Mesenchymal stem cell (in vitro differentiated cells and primary cell): ENCODE results near the gene LRSAM1.

Experiments
- DNase-seq: peaks from one replicate; pipeline ENCODE4 v3.0.0-alpha.2; 2013
- H2AFZ ChIP-seq: one replicate; pipeline ENCODE4 v1.6.1; 2013; ENCODE audit warnings: low read depth, mild to moderate bottlenecking, control low read depth, inconsistent platforms, low read length, moderate library complexity
- H2AK5ac ChIP-seq: 2 replicates; pipeline ENCODE4 v1.6.1; 2013; ENCODE audit warnings: low read length, moderate library complexity, mild to moderate bottlenecking, inconsistent platforms; ENCODE audit not compliant: severe bottlenecking
- H2BK120ac ChIP-seq: one replicate; pipeline ENCODE4 v1.6.1; 2013; ENCODE audit warnings: low read depth, mild to moderate bottlenecking, inconsistent platforms, low read length, moderate library complexity
- H2BK12ac ChIP-seq, 2 experiments: one replicate each; pipeline ENCODE4 v1.6.1; 2013; ENCODE audit warnings: inconsistent platforms in 2 of 2, low read length in 2 of 2, mild to moderate bottlenecking in 2 of 2, moderate library complexity in 2 of 2, control low read depth in 1 of 2
- H2BK15ac ChIP-seq: one replicate; pipeline ENCODE4 v1.6.1; 2013; ENCODE audit warnings: mild to moderate bottlenecking, low read depth, inconsistent platforms; ENCODE audit not compliant: poor library complexity, severe bottlenecking
- H2BK5ac ChIP-seq: 2 replicates; pipeline ENCODE4 v1.6.1; 2013; ENCODE audit warnings: low read depth, mild to moderate bottlenecking, low read length, control low read depth, inconsistent platforms; ENCODE audit not compliant: poor library complexity, severe bottlenecking
- H3K14ac ChIP-seq, 2 experiments: one replicate each; pipeline ENCODE4 v1.6.1; 2013; ENCODE audit warnings: inconsistent platforms in 2 of 2, low read length in 2 of 2, control low read depth in 1 of 2, mild to moderate bottlenecking in 1 of 2, moderate library complexity in 1 of 2
- H3K18ac ChIP-seq, 2 experiments: one replicate each; pipeline ENCODE4 v1.6.1; 2013; ENCODE audit warnings: inconsistent platforms in 2 of 2, low read length in 2 of 2, control low read depth in 1 of 2, low read depth in 1 of 2, mild to moderate bottlenecking in 1 of 2
- H3K23ac ChIP-seq, 2 experiments: one replicate each; pipeline ENCODE4 v1.6.1; 2013; ENCODE audit warnings: inconsistent platforms in 2 of 2, low read length in 2 of 2, mild to moderate bottlenecking in 2 of 2, moderate library complexity in 2 of 2, control low read depth in 1 of 2
- H3K27ac ChIP-seq: 2 replicates; pipeline ENCODE4 v1.5.1; 2013; ENCODE audit warnings: mild to moderate bottlenecking, moderate library complexity, low read length, control low read depth, inconsistent platforms; ENCODE audit not compliant: poor library complexity, severe bottlenecking
- H3K27me3 ChIP-seq, 2 experiments: 2 replicates each; pipeline versions ENCODE4 v1.6.1 to v1.7.0; 2013; ENCODE audit warnings: low read length in 2 of 2, mild to moderate bottlenecking in 2 of 2, moderate library complexity in 2 of 2, control low read depth in 1 of 2, inconsistent platforms in 1 of 2; ENCODE audit not compliant: control insufficient read depth in 1 of 2, insufficient read depth in 1 of 2
- H3K36me3 ChIP-seq, 2 experiments: 2 replicates each; pipeline versions ENCODE4 v1.6.1 to v1.7.0; 2013; ENCODE audit warnings: low read length in 2 of 2, control low read depth in 1 of 2, inconsistent platforms in 1 of 2, low read depth in 1 of 2, mild to moderate bottlenecking in 1 of 2; ENCODE audit not compliant: insufficient read depth in 2 of 2, control insufficient read depth in 1 of 2
- H3K4ac ChIP-seq, 2 experiments: one replicate each; pipeline ENCODE4 v1.6.1; 2013; ENCODE audit warnings: inconsistent platforms in 2 of 2, low read length in 2 of 2, mild to moderate bottlenecking in 2 of 2, moderate library complexity in 2 of 2, control low read depth in 1 of 2, low read depth in 1 of 2
- H3K4me1 ChIP-seq: 2 replicates; pipeline ENCODE4 v1.6.1; 2013; ENCODE audit warnings: low read depth, low read length, control low read depth; ENCODE audit not compliant: control insufficient read depth, insufficient read depth
- H3K4me2 ChIP-seq: 2 replicates; pipeline ENCODE4 v1.6.1; 2013; ENCODE audit warnings: low read length, mild to moderate bottlenecking, inconsistent platforms; ENCODE audit not compliant: poor library complexity, severe bottlenecking
- H3K4me3 ChIP-seq, 2 experiments: 2 replicates each; pipeline versions ENCODE4 v1.5.1 to v1.7.0; 2013; ENCODE audit warnings: low read length in 2 of 2, mild to moderate bottlenecking in 2 of 2, control low read depth in 1 of 2, low read depth in 1 of 2; ENCODE audit not compliant: insufficient read depth in 1 of 2
- H3K79me1 ChIP-seq: replicated peaks from 2 replicates; pipeline ENCODE4 v1.6.1; 2013; ENCODE audit warnings: mild to moderate bottlenecking, control low read depth, low read length, inconsistent platforms; ENCODE audit not compliant: poor library complexity, severe bottlenecking
- H3K9ac ChIP-seq: 2 replicates; pipeline ENCODE4 v1.7.0; 2013; ENCODE audit warnings: mild to moderate bottlenecking, low read length, moderate library complexity
- H3K9me3 ChIP-seq: 2 replicates; pipeline ENCODE4 v1.7.0; 2013; ENCODE audit warnings: mild to moderate bottlenecking, low read length; ENCODE audit not compliant: control insufficient read depth
- H4K8ac ChIP-seq: one replicate; pipeline ENCODE4 v1.6.1; 2013; ENCODE audit warnings: inconsistent platforms, mild to moderate bottlenecking, low read length, moderate library complexity
- H4K91ac ChIP-seq: one replicate; pipeline ENCODE4 v1.6.1; 2013; ENCODE audit warnings: mild to moderate bottlenecking, low read length, inconsistent platforms
- WGBS: methylation state at CpG from one replicate; pipeline ENCODE4 v1.1.7; 2013; ENCODE audit warnings: mixed read lengths; 5-methylcytosine and 5-hydroxymethylcytosine counted together

The LRSAM1 gene

DNA sequence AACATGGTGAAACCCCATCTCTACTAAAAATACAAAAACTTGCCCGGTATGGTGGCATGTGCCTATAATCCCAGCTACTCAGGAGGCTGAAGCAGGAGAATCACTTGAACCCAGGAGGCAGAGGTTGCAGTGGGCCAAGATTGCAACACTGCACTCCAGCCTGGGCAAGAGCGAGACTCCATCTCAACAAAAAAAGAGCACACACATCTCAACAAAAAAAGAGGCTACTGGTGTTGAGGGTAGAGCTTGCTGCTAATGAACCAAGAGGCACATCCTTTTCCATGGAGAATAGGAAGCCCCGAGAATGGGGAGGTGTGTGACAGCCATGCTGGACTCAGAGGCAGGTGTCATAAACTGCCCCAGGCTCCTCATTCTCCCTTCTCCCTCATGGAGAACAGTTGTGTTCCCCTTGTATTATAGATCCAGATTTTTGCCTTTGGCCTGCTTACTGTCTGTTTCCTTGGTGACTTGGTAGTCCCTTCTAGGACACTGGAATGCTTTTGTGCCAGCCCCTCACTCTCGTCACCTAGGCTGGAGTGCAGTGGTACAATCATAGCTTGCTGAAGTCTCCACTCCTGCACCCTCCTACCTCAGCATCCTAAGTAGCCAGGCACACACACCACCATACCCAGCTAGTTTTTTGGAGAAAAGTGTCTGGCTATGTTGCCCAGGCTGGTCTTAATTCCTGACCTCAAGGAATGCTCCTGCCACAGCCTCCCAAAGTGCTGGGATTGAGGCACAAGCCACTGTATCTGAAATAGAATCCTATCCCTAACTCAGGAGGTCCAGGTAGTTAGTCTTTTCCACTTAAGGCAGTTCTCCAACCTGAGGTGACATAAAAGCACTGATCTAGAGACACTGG lies 5.2 kb upstream of the LRSAM1 start:
- Histone ChIP-seq H3K9ac (no peak overlapping the region), H3K18ac (no peak overlapping the region), H3K4me1 (peaks cover 3% of the 10 kb centered on the region), H2BK15ac (no peak overlapping the region), H2BK120ac (no peak overlapping the region), H3K4me3 (no peak overlapping the region), H4K91ac (no peak overlapping the region), H3K14ac (no peak overlapping the region), H3K36me3 (peaks cover 72 to 81% of the 10 kb centered on the region in 2 experiments), H3K79me1 (peaks cover under 1% of the 10 kb centered on the region), H3K4me2 (no peak overlapping the region), H2AK5ac (no peak overlapping the region), H2BK12ac (no peak overlapping the region), H3K9me3 (peaks cover 22% of the 10 kb centered on the region), H2BK5ac (no peak overlapping the region), H4K8ac (no peak overlapping the region), H2AFZ (no peak overlapping the region), H3K23ac (peak overlapping the region in 1 of 2 experiments; percentile 23), H3K27me3 (no peaks in the 10 kb centered on the region), H3K27ac (peak overlapping the region; percentile 10), H3K4ac (no peak overlapping the region)
- WGBS: 70% methylated on average over 3 of the region's 4 CpGs
- no peak for DNase-seq

DNA sequence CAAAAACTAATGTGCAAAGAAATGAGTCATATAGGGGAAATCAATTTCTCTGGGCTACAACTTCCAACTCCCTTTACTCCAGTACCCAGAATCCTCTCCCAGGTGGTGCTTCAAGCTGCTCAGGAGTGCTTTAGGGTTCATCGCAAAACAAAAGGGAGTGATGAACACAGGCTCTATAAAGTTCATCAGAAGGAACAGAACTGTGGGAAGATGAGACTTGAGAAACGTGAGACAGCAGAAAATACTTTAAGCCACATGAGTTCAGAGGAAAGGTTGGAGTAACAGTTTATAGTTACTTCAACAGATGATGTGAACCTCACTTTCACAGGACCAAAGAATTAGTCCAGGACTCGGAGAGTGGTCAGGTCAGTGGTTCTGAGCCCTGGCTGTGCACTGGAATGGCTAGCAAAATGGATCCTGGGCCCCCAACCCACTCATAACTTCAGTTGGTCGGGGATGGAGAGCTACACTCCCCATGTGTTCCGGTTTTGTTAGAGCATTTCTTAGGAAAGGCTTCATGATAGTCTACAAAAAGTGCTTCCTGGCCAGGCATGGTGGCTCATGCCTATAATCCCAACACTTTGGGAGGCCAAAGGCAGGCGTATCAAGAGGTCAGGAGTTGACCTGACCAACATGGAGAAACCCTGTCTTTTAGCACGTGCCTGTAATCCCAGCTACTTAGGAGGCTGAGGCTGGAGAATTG lies 4.4 kb upstream of the LRSAM1 start:
- H3K14ac ChIP-seq: no peak overlapping the region
- no peak overlapping the region for H3K9ac ChIP-seq
- H3K18ac ChIP-seq: no peak overlapping the region
- no peak overlapping the region for H3K23ac ChIP-seq
- no peak overlapping the region for H4K91ac ChIP-seq
- H3K4me2 ChIP-seq: no peak overlapping the region
- no peak overlapping the region for H2BK5ac ChIP-seq
- H3K4me1 ChIP-seq: peaks cover 4% of the 10 kb centered on the region
- H3K36me3 ChIP-seq: peaks cover 67 to 78% of the 10 kb centered on the region in 2 experiments
- peak overlapping the region; percentile 10 for H3K27ac ChIP-seq
- 100% methylated on average over 7 of the region's 7 CpGs for WGBS
- no peak overlapping the region for H3K4me3 ChIP-seq
- no peak overlapping the region for H2BK15ac ChIP-seq
- H3K27me3 ChIP-seq: no peaks in the 10 kb centered on the region
- H3K4ac ChIP-seq: no peak overlapping the region
- no peak overlapping the region for H2AK5ac ChIP-seq
- no peak for DNase-seq
- H2BK12ac ChIP-seq: no peak overlapping the region
- H2BK120ac ChIP-seq: no peak overlapping the region
- no peak overlapping the region for H4K8ac ChIP-seq
- H2AFZ ChIP-seq: no peak overlapping the region
- peaks cover 2% of the 10 kb centered on the region for H3K79me1 ChIP-seq
- H3K9me3 ChIP-seq: peaks cover 22% of the 10 kb centered on the region

DNA sequence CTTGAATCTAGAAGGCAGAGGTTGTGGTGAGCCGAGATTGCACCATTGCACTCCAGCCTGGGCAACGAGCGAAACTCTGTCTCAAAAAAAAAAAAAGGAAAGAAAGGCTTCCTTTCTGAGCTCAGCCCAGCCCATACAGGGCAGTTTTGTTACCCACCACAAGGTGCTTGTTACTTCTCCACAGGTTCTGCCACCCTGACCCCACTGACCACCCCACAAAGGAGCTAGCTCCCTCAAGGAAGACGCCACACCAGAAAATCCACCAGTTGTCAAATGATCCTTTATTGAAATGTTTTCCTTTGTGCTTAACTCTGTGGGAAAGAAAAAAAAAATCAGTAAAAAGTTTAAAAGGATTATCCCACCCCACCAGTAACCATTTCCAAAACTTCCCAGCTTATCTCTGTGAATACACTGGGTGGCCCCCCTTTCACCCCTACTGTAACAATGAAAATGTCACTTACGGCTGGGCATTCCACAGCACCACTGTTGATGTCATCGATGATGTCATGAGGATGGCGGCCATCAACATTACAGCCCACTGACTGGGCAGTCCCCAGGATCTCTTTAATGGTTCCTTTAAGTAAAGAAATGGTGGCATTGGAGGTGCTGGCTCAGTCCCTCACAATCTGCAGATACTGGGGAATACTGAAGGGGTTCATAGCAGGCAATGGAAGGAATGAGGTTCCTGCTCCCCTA lies 3.7 kb upstream of the LRSAM1 start:
- WGBS: 86% methylated on average over 6 of the region's 7 CpGs

More for the DNA sequence above, 3.7 kb upstream of the LRSAM1 start:
- H3K79me1 ChIP-seq: peaks cover 5% of the 10 kb centered on the region
- no peak overlapping the region for H2AK5ac ChIP-seq
- H3K36me3 ChIP-seq: peaks cover 62 to 74% of the 10 kb centered on the region in 2 experiments
- H3K4me3 ChIP-seq: no peak overlapping the region
- no peak for DNase-seq
- no peak overlapping the region for H3K27ac ChIP-seq
- H3K9me3 ChIP-seq: peaks cover 22% of the 10 kb centered on the region
- no peak overlapping the region for H3K4ac ChIP-seq
- H3K18ac ChIP-seq: no peak overlapping the region
- H3K27me3 ChIP-seq: no peaks in the 10 kb centered on the region
- H3K4me1 ChIP-seq: peaks cover 11% of the 10 kb centered on the region
- no peak overlapping the region for H2BK12ac ChIP-seq
- H3K9ac ChIP-seq: no peak overlapping the region
- no peak overlapping the region for H2BK120ac ChIP-seq
- peak overlapping the region; percentile 25 for H3K4me2 ChIP-seq
- no peak overlapping the region for H2AFZ ChIP-seq
- H2BK15ac ChIP-seq: no peak overlapping the region
- no peak overlapping the region for H3K23ac ChIP-seq
- H4K8ac ChIP-seq: no peak overlapping the region
- H4K91ac ChIP-seq: no peak overlapping the region
- no peak overlapping the region for H2BK5ac ChIP-seq
- H3K14ac ChIP-seq: no peak overlapping the region
